Epithelial cell of esophagus (primary cell): ENCODE data around the gene CCDC102A.

ENCODE experiments used
- DNase-seq: peaks from one replicate; pipeline ENCODE4 v3.0.0; 2010; ENCODE audit warnings: low read depth
- H3K4me3 ChIP-seq: 2 replicates; pipeline ENCODE4 v1.5.1; 2011; ENCODE audit warnings: mild to moderate bottlenecking, low read length, control low read depth
- TF ChIP-seq, protein P1 (sequence below): IDR thresholded peaks from 2 replicates; pipeline ENCODE4 v1.5.1; 2011; ENCODE audit warnings: low read depth, mild to moderate bottlenecking, low read length, control low read depth, inconsistent platforms; ENCODE audit not compliant: insufficient read depth; ENCODE audit errors: missing control alignments

Gene CCDC102A

DNA sequence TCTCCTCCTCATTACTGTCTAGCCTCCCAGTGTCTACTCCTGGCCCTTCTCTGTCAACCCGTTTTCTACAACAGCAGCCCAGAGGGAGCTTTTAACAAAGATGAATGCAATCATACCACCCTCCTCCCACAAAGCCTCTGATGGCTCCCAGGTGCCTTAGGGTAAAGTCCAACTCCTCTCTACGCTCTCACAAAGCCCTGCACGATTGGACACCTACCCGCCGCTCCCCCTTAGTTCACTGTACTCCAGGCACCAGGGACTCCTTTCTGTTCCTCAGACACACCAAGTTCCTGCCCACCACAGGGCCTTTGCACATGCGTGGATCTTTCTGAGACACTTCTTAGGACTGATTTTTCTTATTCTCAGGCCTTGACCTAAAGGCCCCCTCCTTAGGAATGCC, 17.4 kb downstream of the CCDC102A start:
- no peak for DNase-seq
- TF ChIP-seq, protein P1, sequence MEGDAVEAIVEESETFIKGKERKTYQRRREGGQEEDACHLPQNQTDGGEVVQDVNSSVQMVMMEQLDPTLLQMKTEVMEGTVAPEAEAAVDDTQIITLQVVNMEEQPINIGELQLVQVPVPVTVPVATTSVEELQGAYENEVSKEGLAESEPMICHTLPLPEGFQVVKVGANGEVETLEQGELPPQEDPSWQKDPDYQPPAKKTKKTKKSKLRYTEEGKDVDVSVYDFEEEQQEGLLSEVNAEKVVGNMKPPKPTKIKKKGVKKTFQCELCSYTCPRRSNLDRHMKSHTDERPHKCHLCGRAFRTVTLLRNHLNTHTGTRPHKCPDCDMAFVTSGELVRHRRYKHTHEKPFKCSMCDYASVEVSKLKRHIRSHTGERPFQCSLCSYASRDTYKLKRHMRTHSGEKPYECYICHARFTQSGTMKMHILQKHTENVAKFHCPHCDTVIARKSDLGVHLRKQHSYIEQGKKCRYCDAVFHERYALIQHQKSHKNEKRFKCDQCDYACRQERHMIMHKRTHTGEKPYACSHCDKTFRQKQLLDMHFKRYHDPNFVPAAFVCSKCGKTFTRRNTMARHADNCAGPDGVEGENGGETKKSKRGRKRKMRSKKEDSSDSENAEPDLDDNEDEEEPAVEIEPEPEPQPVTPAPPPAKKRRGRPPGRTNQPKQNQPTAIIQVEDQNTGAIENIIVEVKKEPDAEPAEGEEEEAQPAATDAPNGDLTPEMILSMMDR: no peak
- H3K4me3 ChIP-seq: no peak overlapping the region

DNA sequence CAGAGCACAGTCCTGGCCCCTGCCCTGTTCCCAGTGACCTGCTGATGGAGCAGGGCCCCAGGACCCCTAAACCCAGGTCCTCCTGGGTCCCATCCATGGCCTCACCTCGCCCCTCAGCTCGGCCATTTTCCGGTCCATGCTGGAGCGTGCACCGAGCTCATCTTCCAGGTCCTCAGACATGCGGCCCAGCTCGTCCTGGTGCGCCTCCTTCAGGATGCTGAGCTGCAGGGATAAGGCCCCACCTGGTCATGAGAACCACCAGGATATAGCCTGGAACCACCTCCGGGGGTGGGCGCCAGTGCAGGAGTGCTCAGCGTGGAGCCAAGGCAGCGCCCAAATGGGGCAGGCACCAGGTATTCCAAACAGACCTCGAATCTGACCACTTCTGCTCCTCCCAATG, 17.9 kb downstream of the CCDC102A start:
- TF ChIP-seq, protein P1: no peak
- H3K4me3 ChIP-seq: no peak overlapping the region
- no peak for DNase-seq

DNA sequence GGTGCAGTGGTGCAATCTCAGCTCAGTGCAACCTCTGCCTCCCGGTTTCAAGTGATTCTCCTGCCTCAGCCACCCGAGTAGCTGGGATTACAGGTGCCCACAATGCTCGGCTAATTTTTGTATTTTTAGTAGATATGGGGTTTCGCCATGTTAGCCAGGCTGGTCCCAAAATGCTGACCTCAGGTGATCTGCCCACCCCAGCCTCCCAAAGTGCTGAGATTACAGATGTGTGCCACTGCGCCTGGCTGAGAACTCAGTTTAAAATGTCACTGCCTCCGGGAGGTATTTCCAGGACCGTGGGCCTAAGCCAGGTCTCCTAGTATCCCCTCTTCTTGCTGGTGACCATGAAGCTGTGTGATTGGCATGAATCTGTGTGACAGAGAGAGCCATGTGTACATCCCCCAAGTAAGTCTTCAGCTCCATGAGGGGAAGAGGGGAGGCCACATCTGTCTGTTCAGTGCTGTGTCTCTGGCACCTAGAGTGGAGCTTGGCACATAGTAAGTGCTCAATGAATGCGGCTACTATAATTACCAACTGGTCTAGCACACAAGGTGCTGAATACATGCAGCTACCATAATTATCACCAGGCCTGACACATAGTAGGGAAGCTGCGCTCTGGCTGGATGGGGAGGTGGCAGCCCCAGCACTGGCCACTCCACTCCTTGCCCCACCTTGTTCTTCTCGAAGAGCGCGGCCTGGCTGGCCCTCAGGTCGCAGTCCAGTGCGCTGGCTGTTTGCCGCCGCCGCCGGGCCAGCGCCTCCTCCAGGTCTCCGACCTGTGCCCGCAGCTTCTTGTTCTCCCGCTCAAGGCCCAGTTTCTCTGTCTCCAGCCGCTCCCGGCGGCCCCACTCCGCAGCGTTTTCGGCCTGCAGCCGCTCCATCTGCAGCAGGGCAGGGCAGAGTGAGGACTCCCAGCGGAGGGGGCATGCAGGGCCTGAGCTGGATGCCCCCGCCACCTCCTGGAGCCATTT, 18.7 kb downstream of the CCDC102A start:
- no peak overlapping the region for H3K4me3 ChIP-seq
- TF ChIP-seq, protein P1: no peak
- DNase-seq: no peak

DNA sequence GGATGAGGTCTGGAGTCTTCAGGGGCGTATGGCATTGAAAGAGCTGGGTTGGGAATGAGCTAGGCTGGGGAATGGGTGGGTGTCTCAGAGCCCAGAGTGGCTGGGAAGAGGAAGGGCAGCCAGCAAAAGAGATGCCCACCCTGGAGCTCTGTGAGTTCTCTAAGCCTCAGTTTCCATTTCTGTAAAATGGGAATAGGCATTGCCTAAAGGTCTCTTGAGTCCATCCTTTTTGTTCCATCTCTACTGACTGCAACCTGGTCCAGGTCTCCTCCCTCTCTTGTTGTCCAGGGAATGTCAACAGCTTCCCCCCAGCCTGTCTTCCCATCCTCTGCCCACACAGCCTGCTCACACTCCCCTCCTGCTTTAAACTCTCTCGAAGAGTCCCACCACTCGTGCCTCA, 19.6 kb downstream of the CCDC102A start:
- no peak for DNase-seq
- TF ChIP-seq, protein P1: no peak
- H3K4me3 ChIP-seq: no peak overlapping the region

DNA sequence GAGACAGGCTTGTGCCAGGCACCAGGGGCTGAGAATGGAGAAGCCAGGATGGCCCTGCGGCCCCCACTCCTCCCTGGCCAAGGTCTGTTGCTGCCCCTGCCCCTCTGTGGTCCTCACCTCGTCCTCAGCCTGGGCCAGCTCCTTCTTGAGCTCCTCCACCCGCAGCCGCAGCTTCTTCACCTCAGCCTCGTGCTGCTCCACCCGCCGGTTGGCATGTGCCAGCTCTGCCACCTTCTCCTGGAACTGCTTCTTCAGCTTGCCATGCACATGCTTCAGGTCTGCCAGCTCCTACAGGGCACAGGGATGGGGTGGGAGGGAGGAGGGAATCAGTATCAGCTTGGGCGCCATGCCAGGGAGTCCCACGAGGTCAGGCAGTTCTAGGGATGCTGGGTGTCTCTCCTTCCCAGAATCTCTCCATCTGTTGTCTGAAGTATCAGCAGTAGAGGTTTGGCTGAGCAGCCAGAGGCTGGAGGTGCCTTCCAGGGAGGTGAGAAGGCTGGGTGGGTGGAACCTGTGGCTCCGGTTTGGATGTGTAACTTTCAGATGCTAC, 20.1 kb downstream of the CCDC102A start:
- TF ChIP-seq, protein P1: no peak
- no peak for DNase-seq

DNA sequence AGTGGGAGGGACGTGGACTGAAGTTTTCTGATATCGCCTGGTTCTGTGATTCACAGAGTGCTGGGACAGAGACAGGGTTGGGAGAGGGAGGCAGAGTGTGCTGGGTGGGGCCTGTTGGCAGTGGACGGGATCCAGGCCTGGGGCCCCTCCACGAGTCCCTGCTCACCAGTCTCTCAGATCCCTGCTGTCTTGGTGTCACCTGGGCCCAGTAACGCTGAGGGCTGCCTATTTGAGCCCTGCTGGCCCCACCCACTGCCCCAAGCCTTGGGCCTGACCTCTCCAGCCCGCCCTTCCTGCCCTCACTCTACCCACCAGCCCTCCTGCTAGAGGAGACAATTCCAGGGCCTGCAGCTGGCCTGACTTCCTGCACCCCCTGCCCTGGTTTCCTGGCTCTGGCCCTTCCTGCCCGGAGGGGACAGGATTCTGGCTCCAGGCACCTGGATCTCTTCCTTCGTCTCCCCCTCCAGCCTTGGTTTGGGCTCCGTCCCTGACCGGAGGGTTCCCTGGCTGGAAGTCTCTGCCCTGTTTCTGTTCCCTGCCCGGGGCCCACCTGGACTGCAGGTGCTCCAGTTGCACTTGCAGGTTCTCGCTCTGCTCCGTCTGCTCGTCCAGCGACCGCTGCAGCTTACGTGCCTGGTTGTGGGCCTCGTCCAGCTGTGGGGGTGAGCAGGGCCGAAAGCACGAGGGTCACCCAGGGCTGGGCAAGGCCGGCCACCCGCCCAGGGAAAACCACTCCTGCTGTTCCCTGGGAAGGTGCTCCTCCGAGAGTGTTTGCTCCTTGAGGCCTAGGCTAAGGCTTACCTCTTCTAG, 21.4 kb downstream of the CCDC102A start:
- TF ChIP-seq, protein P1: no peak
- no peak overlapping the region for H3K4me3 ChIP-seq
- DNase-seq: no peak

More for the DNA sequence above, 20.1 kb downstream of the CCDC102A start:
- no peak overlapping the region for H3K4me3 ChIP-seq
